ENCODE data around the gene THEMIS2. TPM values are rescaled to one million over a fixed set of nuclear protein-coding genes. Genes with fewer than 3 reads are reported as not detected.
"Not testable (repeated sequence)": the region's sequence is repeated elsewhere in the genome, so short reads cannot be mapped to it uniquely, and the experiment has no call there.

The THEMIS2 gene
- total RNA-seq, 1 experiment from 2014 or later: 0.75 TPM

GRCh38 chr1:27862671-27863537, 9.4 kb upstream of the THEMIS2 start:
- DNase-seq (ENCODE audit: low spot score): peak; percentile 75

DNA sequence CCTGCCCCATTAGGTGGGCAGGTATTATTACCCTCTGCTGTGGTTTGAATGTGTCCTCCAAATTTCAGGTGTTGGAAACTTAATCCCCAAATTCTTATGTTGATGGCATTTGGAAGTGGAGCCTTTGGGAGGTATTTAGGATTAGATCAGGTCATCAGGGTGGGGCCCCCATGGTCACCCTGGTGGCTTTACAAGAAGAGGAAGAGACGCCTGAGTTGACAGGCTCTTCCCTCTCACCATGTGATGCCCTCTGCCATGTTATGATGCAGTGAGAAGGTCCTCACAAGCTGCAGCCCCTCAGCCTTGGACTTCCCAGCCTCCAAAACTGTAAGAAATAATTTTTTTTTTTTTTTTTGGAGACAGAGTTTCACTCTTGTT, 8.8 kb upstream of the THEMIS2 start:
- DNase-seq (ENCODE audit: low spot score): no peak

DNA sequence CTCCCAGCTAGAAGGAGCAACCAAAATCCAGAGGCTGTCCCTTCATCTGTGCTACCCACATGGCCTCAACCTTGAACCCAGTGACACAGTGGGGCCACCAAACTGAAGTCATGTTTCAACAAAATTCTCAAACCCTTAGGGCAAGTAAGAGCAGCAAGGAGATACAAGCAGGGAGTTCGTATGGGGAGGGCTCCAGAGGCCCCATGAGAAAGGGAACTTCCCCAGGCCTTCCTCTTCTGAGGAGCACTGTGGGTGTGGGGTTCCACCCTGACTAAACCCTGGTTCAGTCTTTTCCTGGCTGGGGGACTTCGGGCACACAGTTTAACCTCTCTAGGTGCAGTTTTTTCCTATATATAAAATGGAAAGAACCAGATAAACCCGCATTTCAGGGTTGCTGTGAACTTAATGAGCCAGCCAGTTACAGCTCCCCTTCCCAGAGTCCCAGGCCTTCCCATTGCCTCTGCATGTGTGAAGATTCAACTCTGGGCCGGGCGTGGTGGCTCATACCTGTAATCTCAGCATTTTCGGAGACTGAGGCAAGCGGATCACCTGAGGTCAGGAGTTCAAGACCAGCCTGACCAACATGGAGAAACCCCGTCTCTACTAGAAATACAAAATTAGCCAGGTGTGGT, 8.0 kb upstream of the THEMIS2 start:
- DNase-seq (ENCODE audit: low spot score): no peak

- no peak for DNase-seq (ENCODE audit: low spot score)
These were observed 6.5 kb upstream of the THEMIS2 start for GRCh38 chr1:27865821-27866220.

DNA sequence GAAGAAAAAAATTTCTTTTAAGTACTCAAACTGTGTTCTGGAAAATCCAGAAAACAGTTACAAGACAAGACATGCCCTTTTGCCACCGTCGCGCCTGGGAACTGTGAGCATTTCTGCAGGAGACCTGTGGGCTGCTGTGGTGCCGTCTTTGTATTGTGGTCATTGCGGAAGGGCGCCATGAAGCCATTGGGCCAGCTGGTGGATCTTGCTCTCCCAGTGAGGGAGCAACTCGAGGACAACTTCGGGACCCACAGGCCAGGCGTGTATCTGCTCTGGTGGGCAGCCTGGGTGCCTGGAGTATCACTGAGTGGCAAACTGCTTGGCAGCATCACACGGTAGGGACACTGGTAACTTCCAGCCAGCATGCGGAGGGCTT, 3.8 kb upstream of the THEMIS2 start:
- DNase-seq (ENCODE audit: low spot score): no peak

DNA sequence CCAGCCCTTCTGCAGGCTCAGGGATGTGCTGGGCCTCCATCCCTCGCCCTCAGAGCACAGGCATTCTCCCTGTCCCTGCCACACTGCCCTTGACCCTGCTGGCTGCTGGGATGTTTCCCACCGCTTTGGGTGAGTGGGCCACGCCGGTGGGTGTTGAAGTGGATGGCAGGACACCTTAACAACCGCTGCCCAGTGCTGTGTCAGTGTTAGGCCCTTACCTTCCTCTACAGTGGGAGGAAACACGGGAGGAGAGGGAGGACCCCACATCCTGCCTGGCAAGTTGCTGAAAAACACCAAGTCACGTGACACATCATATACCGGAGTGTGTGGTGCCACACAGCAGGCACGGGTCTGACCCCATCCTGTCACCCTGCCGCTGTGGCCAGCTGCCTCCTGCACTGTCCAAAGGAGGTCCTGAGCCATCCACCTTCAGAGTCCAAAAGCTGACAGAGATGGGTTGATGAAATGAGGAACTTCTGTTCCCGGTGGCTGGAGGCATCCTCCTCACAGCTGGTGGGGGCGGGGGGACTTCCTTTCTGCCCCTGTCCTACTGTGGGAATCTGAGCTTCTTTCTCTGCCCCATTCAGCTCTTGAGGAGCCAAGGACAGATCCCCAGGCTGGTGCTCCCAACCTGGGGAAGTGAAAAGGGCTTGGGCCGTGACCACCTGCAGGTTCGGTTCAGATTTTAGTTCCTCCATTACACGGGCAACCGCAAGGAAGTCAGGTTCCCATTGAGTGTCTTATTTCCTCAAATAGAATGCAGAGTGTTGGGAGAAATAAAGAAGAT, 3.2 kb upstream of the THEMIS2 start:
- DNase-seq (ENCODE audit: low spot score): no peak

GRCh38 chr1:27869719-27870085, 2.6 kb upstream of the THEMIS2 start:
- DNase-seq (ENCODE audit: low spot score): no peak

DNA sequence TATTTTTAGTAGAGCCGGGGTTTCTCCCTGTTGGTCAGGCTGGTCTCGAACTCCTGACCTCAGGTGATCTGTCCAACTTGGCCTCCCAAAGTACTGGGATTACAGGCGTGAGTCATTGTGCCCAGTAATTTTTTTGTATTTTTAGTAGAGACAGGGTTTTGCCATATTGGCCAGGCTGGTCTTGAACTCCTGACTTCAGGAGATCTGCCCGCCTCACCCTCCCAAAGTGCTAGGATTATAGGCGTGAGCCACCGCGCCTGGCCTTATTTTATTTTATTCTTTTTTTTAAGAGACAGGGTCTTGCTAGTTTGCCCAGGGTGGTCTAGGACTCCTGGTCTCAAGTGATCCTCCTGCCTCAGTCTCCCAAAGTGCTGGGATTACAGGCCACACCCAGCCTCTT, 1.3 kb upstream of the THEMIS2 start:
- DNase-seq (ENCODE audit: low spot score): not testable (repeated sequence)

- DNase-seq (ENCODE audit: low spot score): no peak
These were observed 633 bp downstream of the THEMIS2 start for GRCh38 chr1:27872802-27873551.

- DNase-seq (ENCODE audit: low spot score): no peak
These were observed 1.5 kb downstream of the THEMIS2 start for GRCh38 chr1:27873671-27874384.

- no peak for DNase-seq (ENCODE audit: low spot score)
These were observed 4.2 kb downstream of the THEMIS2 start for GRCh38 chr1:27876341-27877114.

DNA sequence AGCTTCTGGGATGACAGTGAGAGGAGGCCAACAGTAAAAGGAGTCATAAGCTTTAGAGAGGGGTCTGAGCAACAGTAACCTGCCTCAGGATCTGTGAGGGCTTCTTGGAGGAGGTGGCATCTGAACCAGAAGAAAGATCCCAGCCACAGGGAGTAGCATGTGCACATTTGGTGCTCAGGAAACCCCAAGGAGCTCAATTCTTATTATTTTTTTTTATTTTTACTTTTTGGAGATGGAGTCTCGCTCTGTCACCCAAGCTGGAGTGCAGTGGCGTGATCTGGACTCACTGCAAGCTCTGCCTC, 4.7 kb downstream of the THEMIS2 start:
- DNase-seq (ENCODE audit: low spot score): no peak

GRCh38 chr1:27878039-27878438, 5.7 kb downstream of the THEMIS2 start:
- DNase-seq (ENCODE audit: low spot score): no peak

GRCh38 chr1:27878787-27879335, 6.5 kb downstream of the THEMIS2 start:
- DNase-seq (ENCODE audit: low spot score): no peak

DNA sequence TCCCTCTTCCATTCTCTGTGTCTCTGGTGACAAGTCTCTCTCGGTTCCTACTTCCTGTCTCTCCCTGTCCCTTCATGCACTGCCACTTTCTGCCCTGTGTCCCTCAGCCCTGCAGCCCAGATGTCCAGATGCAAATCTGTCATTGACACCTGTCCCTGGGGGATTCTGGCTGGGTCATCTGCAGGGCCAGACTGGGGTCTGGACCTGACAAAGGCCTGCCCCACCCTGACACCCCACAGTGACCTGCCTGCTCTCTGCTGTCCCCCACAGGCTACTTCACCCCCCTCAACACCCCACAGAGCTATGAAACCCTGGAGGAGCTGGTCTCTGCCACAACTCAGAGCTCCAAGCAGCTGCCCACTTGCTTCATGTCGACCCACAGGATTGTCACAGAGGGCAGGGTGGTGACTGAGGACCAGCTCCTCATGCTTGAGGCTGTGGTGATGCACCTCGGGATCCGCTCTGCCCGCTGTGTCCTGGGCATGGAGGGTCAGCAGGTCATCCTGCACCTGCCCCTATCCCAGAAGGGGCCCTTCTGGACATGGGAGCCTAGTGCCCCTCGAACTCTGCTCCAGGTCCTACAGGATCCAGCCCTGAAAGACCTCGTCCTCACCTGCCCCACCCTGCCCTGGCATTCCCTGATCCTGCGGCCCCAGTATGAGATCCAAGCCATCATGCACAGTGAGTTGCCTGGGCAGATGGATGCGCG, 7.2 kb downstream of the THEMIS2 start:
- DNase-seq (ENCODE audit: low spot score): no peak

GRCh38 chr1:27882543-27882903, 10.2 kb downstream of the THEMIS2 start:
- DNase-seq (ENCODE audit: low spot score): no peak

GRCh38 chr1:27883536-27883935, 11.2 kb downstream of the THEMIS2 start:
- DNase-seq (ENCODE audit: low spot score): no peak

- no peak for DNase-seq (ENCODE audit: low spot score)
These were observed 11.9 kb downstream of the THEMIS2 start for GRCh38 chr1:27884006-27884954.

GRCh38 chr1:27885114-27885528, 12.8 kb downstream of the THEMIS2 start:
- DNase-seq (ENCODE audit: low spot score): no peak
